ENCODE measurements around the gene DNAJA1.
"Not testable (repeated sequence)": the region's sequence is repeated elsewhere in the genome, so short reads cannot be mapped to it uniquely, and the experiment has no call there.

The DNAJA1 gene

GRCh38 chr9:33024966-33025571 lies at the start of gene DNAJA1:
Gene DNAJA1, plus strand, starts transcription at chr9:33025273. Its CDS starts 1,212 bp downstream, at chr9:33026485.
- DNase-seq: peak; percentile 92 to 97 (median 94)

DNA sequence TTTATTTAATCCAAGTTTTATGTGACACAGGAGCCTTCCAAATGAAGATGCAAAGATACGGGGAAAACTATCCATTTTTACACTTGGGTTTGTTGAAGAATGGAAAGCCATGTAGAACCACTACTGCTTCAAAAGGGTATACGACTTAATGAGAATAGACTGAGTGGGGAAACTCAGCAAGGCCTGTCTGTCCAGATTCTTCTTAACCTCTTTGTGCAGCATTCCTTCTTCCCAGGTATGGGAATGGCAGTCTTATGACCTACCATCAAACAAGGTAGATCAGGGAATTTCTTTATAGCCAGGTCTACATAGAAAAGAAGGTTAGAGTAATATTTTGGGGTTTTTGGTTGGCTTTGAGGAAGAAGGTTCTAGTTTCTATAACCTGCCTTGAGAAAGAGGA lies 47.0 kb upstream of the DNAJA1 start:
- DNase-seq: no peak

DNA sequence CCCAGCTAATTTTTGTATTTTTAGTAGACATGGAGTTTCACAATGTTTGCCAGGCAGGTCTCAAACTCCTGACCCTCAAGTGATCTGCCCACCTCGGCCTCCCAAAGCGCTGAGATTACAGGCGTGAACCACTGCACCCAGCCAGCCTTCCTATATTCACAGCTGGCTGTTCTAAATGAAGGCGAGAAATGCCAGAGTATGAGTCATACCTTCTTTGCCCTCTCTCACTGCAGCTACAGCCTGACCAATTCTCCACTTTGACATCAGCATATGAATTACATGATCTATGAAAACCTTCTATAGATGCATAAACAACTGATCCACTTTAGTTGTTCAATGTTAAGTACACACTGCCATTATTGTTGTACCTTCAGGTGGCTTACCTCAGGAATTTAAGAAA lies 38.1 kb upstream of the DNAJA1 start:
- no peak for DNase-seq

GRCh38 chr9:32989660-32990059 lies 35.4 kb upstream of the DNAJA1 start:
- no peak for DNase-seq

GRCh38 chr9:32991897-32992594 lies 33.0 kb upstream of the DNAJA1 start:
- DNase-seq: no peak

GRCh38 chr9:32992595-32993238 lies 32.4 kb upstream of the DNAJA1 start:
- DNase-seq: no peak

DNA sequence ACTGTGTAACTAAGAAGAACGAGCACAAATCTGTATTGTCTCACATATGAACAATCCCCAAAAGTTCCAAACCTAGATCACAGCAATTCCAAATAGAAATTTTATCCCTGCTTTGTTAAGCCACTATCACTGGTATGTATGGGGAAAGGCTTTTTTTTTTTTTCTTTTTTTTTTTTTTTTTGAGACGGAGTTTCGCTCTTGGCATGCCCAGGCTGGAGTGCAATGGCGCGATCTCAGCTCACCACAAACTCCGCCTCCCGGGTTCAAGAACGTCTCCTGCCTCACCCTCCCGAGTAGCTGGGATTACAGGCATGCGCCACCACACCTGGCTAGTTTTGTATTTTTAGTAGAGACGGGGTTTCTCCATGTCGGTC lies 24.4 kb upstream of the DNAJA1 start:
- DNase-seq: peak in 3 of 6 experiments; percentile 12 to 54 (median 12)

GRCh38 chr9:33005335-33005734 lies 19.7 kb upstream of the DNAJA1 start:
- not testable (repeated sequence) for DNase-seq

DNA sequence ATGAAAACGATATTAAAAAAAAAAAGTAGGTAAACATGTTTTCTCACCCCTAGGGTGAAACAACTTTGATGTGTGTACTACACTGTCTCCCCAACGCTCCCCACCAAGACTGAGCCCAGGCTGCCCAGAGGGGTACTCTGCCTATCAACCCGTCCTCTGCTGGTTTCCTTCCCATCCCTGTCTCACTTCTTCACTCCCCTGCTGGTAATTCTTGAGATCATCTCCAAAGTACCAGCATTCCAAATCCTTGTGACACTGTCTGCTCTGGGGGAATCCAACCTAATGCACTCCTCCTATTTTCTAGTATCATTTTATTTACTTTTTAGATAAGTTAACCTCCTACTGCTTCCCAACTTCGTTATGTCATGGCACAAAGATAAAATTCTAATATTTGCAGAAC lies 17.3 kb upstream of the DNAJA1 start:
- no peak for DNase-seq

DNA sequence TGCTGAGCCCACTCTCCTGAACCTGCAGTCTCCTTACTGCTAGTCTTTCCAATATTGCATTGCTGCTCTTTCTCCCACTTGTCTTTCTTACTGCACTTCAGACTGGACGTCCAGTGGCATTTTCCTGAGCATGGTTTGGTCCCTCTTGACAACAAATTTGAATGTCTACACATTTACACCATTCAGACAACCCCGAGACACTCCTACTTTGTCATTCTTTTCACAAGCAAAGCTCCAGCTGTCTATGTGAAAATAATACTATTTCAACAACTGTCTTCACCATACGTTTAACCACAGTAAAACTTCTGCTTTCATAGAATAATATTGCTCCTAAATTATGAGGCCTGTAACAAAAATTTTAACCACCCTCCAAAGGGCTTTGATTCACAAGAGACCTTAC lies 13.2 kb upstream of the DNAJA1 start:
- DNase-seq: no peak

- DNase-seq: no peak
Observed at GRCh38 chr9:33012328-33013069, 12.6 kb upstream of the DNAJA1 start.

GRCh38 chr9:33013962-33014664 lies 11.0 kb upstream of the DNAJA1 start:
- DNase-seq: no peak

DNA sequence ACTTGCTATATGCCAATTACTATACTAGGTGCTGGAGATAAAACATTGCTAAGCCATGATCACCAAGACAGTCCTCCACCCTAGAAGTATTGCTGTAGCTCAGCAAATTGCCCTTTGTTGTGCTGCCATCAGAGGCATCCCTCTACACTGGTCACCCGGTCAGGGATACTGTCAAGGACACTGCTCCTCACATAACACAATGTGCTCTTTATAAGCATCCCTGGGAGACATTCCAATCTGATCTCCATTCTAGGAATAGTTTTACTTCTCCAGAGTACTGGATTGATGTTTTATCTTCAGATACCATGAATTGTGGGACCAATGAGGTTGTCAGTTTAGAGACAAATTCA lies 10.4 kb upstream of the DNAJA1 start:
- DNase-seq: no peak

GRCh38 chr9:33017283-33018041 lies 7.6 kb upstream of the DNAJA1 start:
- no peak for DNase-seq

- DNase-seq: no peak
Observed at GRCh38 chr9:33019797-33020196, 5.3 kb upstream of the DNAJA1 start.

DNA sequence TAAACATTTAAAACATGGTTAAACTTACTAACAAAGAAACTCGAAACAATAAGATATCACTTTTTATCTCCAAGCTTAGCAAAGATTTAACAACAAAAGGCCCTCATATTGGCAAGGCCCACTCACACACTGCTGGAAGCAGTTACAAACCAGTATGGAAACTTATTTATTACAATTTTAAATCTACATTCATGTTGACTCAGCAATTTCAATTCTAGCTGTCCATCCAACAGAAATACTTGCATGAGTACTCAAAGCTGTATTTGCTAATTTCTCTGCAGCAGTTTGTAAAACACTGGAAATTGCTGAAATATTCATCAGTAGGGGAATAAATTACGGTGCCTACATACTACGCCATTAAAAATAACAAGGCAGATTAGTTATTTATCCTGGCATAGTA lies 2.8 kb upstream of the DNAJA1 start:
- DNase-seq: no peak

- DNase-seq: no peak
Observed at GRCh38 chr9:33022755-33023154, 2.3 kb upstream of the DNAJA1 start.

DNA sequence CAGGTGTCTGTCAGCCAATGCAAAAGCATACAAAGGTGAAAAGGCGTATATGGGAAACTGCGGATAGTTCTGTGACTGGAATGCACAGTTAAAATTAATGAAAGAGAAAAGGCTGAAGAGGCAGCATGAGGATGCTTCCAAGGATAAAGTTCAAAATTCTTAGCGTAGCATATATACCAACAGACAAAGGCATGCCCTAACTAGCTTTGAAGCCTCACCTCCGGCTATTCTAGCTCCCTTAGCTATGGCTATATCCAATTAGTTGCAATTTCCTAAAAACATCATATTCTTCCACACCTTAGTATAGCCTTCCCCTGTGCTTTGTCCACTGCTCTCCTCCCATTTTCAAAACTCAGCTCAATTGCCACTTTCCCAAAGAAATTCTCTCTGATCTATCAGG lies 1.4 kb upstream of the DNAJA1 start:
- DNase-seq: no peak

DNA sequence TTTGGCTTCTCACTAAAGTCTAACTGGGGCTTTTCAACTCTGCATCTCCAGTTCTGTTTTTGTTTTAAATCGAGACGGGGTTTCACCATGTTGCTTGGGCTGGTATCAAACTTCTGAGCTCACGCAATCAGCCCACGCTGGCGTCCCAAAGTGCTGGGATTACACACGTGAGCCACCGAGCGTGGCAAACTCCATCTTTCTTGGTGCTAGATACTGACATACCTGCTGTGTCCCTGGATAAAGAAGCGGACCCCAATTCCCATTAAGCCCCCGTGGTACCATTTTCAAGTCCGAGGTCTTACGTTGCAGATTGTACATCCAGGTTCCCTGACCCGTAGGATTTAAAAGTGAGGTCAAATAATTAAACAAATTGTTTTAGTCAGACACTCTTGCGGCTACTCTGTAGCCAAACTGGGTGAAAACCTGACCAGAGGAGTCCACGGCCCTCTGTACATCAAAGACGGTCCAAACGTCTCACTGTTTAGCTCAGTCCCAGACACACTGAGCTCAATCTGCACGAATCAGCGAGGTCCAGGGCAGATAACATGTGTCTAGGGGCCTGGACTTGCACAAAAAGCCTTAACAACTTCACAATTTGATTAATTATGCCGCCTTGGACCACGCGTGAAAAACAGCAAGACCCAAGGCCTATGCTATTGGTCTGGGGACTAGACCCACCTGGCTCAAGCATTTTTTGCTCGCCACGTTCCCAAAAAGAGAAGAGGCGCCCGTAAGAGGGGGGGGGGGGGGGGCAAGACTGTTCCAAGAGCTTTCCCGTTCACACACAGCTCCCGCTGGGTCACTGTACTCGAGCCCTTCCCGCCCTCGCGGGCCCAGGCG lies 727 bp upstream of the DNAJA1 start:
- no peak for DNase-seq

- DNase-seq: peak; percentile 62 to 88 (median 78)
Observed at GRCh38 chr9:33025572-33026342, 684 bp downstream of the DNAJA1 start.
